Stimulated activated CD4-positive, alpha-beta T cell treated with anti-CD3 and anti-CD28 coated beads, TNF-alpha, amount 100 ng/mL, for 1 hour (primary cell): ENCODE results near the gene MRPS23.

ENCODE experiments used
- DNase-seq, 3 donors: peaks; one replicate each; pipeline ENCODE4 v3.0.0-alpha.2; 2020; ENCODE audit warnings: low read depth in 3 of 3, low spot score in 1 of 3

MRPS23 gene

DNA sequence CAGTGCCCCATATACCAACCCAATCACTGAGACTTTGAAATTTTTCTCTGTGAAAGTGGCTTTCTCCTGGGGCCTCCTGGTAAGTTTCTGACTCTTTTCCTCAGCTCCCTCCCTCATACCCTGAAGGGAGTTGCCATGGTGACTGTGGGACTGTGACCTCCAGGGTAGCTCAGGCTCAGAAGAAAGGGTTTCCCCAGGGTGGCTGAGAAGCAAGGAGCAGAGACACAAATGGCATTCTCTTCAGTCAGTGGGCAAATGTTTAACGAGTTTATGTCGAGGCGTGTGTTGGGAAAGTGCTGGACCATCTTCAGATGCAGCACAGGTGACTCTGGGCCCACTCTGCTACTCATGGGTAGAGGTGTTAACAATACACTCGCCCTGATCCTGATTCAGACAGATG, 46.8 kb downstream of the MRPS23 start:
- DNase-seq = no peak

- DNase-seq = no peak
Observed at GRCh38 chr17:57801044-57801711, 48.7 kb downstream of the MRPS23 start.

- no peak for DNase-seq
Observed at GRCh38 chr17:57794841-57795240, 55.0 kb downstream of the MRPS23 start.

- DNase-seq = no peak
Observed at GRCh38 chr17:57788725-57789124, 61.1 kb downstream of the MRPS23 start.

DNA sequence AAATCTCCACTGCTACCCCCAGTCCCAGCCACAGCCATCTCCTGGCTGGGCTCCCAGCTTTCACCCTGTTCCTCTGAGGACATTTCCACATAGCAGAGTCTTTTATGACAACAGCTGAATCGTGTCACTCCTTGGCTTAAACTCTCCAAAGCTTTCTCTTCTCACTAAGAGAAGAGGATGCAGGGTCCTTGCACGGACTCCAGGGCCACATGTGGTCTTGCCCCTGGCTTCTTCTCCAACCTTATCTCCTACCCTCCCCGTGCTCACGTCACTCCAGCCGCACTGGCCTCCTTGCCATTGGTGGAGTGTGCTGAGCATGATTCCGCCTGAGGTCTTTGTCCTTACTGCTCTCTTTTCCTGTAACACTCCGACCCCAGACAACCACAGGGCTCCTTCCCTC, 64.8 kb downstream of the MRPS23 start:
- no peak for DNase-seq
